Measurements from ENCODE around the gene RAI1.

- TF ChIP-seq CTCF (IDR thresholded peaks at IDR 0.05) = no peak
- TF ChIP-seq POLR2A (IDR thresholded peaks at IDR 0.05) = no peak
Measured at GRCh38 chr17:17714879-17715278, 33.6 kb downstream of the RAI1 start.

All from esophagus squamous epithelium (tissue), 4 donors.